Vagina (tissue), 2 donors: ENCODE measurements around the gene FAM177A1.
"Not testable (repeated sequence)": the region's sequence is repeated elsewhere in the genome, so short reads cannot be mapped to it uniquely, and the experiment has no call there.

ENCODE experiments used
- POLR2A ChIP-seq, 2 donors: fragments of 450-650 bp; IDR thresholded peaks; one replicate each; pipeline ENCODE4 v1.6.1; 2017; ENCODE audit warnings: antibody characterized with exemption in 2 of 2, mild to moderate bottlenecking in 2 of 2, moderate library complexity in 2 of 2
- POLR2AphosphoS5 ChIP-seq, 2 donors: sonication (generic); formaldehyde crosslinking; IDR thresholded peaks; one replicate each; pipeline ENCODE4 v1.9.0; 2017; ENCODE audit warnings: antibody characterized with exemption in 2 of 2, mild to moderate bottlenecking in 2 of 2, low read depth in 1 of 2; ENCODE audit not compliant: insufficient read depth in 1 of 2
- TF ChIP-seq, protein P1 (sequence below), 3 experiments: fragments of 450-650 bp in 2 of 3; fragments of 200-600 bp in 1 of 3; sonication (generic) in 1 of 3; IDR thresholded peaks; one replicate each; pipeline ENCODE4 v1.5.1; 2017 to 2019; ENCODE audit warnings: antibody characterized with exemption in 3 of 3, mild to moderate bottlenecking in 2 of 3, moderate library complexity in 2 of 3

DNA sequence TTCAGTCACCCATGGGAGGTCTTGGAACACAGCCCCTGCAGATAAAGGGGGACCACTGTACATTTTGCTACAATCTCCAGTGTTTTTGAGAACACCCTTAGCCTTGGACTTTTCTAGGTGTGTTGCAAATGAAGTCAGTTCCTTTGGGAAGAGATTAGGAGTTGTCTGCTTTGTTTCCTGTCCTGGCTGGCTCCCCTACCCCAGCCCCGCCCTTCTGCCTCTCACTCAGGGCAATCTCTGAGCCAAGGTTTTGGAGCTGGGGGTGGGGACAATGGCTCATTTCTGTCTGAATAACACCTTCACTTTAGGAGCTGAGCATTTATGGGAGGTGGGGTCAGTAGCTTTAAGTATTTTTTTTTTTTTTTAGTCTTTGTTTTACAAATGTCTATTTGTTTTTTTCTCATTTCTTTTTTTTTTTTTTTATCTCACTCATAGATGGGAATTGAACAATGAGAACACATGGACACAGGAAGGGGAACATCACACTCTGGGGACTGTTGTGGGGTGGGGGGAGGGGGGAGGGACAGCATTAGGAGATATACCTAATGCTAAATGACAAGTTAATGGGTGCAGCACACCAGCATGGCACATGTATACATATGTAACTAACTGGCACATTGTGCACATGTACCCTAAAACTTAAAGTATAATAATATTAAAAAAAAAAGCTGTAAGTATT lies 15.2 kb downstream of the FAM177A1 start:
- TF ChIP-seq POLR2AphosphoS5 (IDR thresholded peaks at IDR 0.05; ENCODE audit: insufficient read depth in 1 of 2, low read depth in 1 of 2); POLR2A (IDR thresholded peaks at IDR 0.05): not testable (repeated sequence)
- TF ChIP-seq, protein P1, sequence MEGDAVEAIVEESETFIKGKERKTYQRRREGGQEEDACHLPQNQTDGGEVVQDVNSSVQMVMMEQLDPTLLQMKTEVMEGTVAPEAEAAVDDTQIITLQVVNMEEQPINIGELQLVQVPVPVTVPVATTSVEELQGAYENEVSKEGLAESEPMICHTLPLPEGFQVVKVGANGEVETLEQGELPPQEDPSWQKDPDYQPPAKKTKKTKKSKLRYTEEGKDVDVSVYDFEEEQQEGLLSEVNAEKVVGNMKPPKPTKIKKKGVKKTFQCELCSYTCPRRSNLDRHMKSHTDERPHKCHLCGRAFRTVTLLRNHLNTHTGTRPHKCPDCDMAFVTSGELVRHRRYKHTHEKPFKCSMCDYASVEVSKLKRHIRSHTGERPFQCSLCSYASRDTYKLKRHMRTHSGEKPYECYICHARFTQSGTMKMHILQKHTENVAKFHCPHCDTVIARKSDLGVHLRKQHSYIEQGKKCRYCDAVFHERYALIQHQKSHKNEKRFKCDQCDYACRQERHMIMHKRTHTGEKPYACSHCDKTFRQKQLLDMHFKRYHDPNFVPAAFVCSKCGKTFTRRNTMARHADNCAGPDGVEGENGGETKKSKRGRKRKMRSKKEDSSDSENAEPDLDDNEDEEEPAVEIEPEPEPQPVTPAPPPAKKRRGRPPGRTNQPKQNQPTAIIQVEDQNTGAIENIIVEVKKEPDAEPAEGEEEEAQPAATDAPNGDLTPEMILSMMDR (IDR thresholded peaks at IDR 0.05) = not testable (repeated sequence)
